Lower leg skin (tissue), 3 donors: Measurements from ENCODE around the gene PATJ.

Source experiments
- CTCF ChIP-seq, 3 donors: fragments of 450-650 bp; IDR thresholded peaks; one replicate each; pipeline ENCODE4 v1.5.1; 2016; ENCODE audit warnings: antibody characterized with exemption in 3 of 3, mild to moderate bottlenecking in 3 of 3, moderate library complexity in 2 of 3
- POLR2A ChIP-seq, 2 donors: fragments of 450-650 bp; IDR thresholded peaks; one replicate each; pipeline ENCODE4 v1.6.1; 2016 to 2017; ENCODE audit warnings: antibody characterized with exemption in 2 of 2, mild to moderate bottlenecking in 1 of 2, moderate library complexity in 1 of 2

- no peak for TF ChIP-seq CTCF (IDR thresholded peaks at IDR 0.05)
- TF ChIP-seq POLR2A (IDR thresholded peaks at IDR 0.05) = no peak
Observed at GRCh38 chr1:62138029-62138428, 395.7 kb downstream of the PATJ start.
